Measurements from ENCODE around the gene KRTAP17-1. TPM values are rescaled to one million over a fixed set of nuclear protein-coding genes. Genes with fewer than 3 reads are reported as not detected.

KRTAP17-1 gene
- total RNA-seq = not detected in 2 replicates

GRCh38 chr17:41315204-41315794, at the start of gene KRTAP17-1:
Gene KRTAP17-1, minus strand, starts transcription at chr17:41315710. Its CDS starts 60 bp downstream, at chr17:41315650.

GRCh38 chr17:41350381-41350878, 34.9 kb upstream of the KRTAP17-1 start, which contains the start of gene KRT33A:
Gene KRT33A, minus strand, starts transcription at chr17:41350828. Its CDS starts 61 bp downstream, at chr17:41350767.

GRCh38 chr17:41308918-41309359, 6.6 kb downstream of the KRTAP17-1 start, which contains the start of gene KRTAP16-1:
Gene KRTAP16-1, minus strand, starts transcription at chr17:41309309. Its CDS starts 56 bp downstream, at chr17:41309253.

GRCh38 chr17:41301916-41302901, 13.3 kb downstream of the KRTAP17-1 start, which contains the start of gene KRTAP29-1:
Gene KRTAP29-1, minus strand, starts transcription at chr17:41302851. Its CDS starts 0 bp downstream, at chr17:41302851.

GRCh38 chr17:41275648-41276190, 39.8 kb downstream of the KRTAP17-1 start, which contains the start of gene KRTAP9-7:
Gene KRTAP9-7, plus strand, starts transcription at chr17:41275698. Its CDS starts 0 bp downstream, at chr17:41275698.

GRCh38 chr17:41265078-41265477, 50.4 kb downstream of the KRTAP17-1 start, which contains the start of gene KRTAP9-6:
Gene KRTAP9-6, plus strand, starts transcription at chr17:41265378. Its CDS starts 0 bp downstream, at chr17:41265378.

Other genes starting within 250 kb of the KRTAP17-1 start
- gene KRTAP2-4, start 249.8 kb downstream of the KRTAP17-1 start, total RNA-seq = not detected in 2 replicates
- gene KRTAP4-7, start 231.6 kb downstream of the KRTAP17-1 start, total RNA-seq = not detected in 2 replicates
- gene KRTAP4-8, start 217.6 kb downstream of the KRTAP17-1 start, total RNA-seq = not detected in 2 replicates
- not detected in 2 replicates for gene KRTAP4-16, start 213.5 kb downstream of the KRTAP17-1 start, total RNA-seq
- not detected in 2 replicates for gene KRTAP4-9, start 210.3 kb downstream of the KRTAP17-1 start, total RNA-seq
- gene KRTAP4-11, start 197.3 kb downstream of the KRTAP17-1 start, total RNA-seq = not detected in 2 replicates
- gene KRTAP4-12, start 191.5 kb downstream of the KRTAP17-1 start, total RNA-seq = not detected in 2 replicates
- not detected in 2 replicates for gene KRTAP4-6, start 175.2 kb downstream of the KRTAP17-1 start, total RNA-seq
- not detected in 2 replicates for gene KRTAP4-5, start 165.9 kb downstream of the KRTAP17-1 start, total RNA-seq
- gene KRTAP4-4, start 155.0 kb downstream of the KRTAP17-1 start, total RNA-seq = not detected in 2 replicates
- gene KRTAP4-3, start 147.5 kb downstream of the KRTAP17-1 start, total RNA-seq = not detected in 2 replicates
- gene KRTAP4-2, start 137.5 kb downstream of the KRTAP17-1 start, total RNA-seq = not detected in 2 replicates
- gene KRTAP4-1, start 130.8 kb downstream of the KRTAP17-1 start, total RNA-seq = not detected in 2 replicates
- not detected in 2 replicates for gene KRTAP9-1, start 125.8 kb downstream of the KRTAP17-1 start, total RNA-seq
- gene KRTAP9-2, start 89.1 kb downstream of the KRTAP17-1 start, total RNA-seq = not detected in 2 replicates
- not detected in 2 replicates for gene KRTAP9-3, start 83.3 kb downstream of the KRTAP17-1 start, total RNA-seq
- not detected in 2 replicates for gene KRTAP9-8, start 77.7 kb downstream of the KRTAP17-1 start, total RNA-seq
- not detected in 2 replicates for gene KRTAP9-4, start 66.0 kb downstream of the KRTAP17-1 start, total RNA-seq
- gene KRTAP9-9, start 60.3 kb downstream of the KRTAP17-1 start, total RNA-seq = not detected in 2 replicates
- gene KRTAP9-6, start 50.3 kb downstream of the KRTAP17-1 start, total RNA-seq = not detected in 2 replicates
- gene KRTAP9-7, start 40.0 kb downstream of the KRTAP17-1 start, total RNA-seq = not detected in 2 replicates
- not detected in 2 replicates for gene KRTAP29-1, start 12.9 kb downstream of the KRTAP17-1 start, total RNA-seq
- gene KRTAP16-1, start 6.4 kb downstream of the KRTAP17-1 start, total RNA-seq = not detected in 2 replicates
- gene KRT33A, start 35.1 kb upstream of the KRTAP17-1 start, total RNA-seq = not detected in 2 replicates
- under 0.01 TPM in 1 of 2 replicates, not detected in the other for gene KRT33B, start 54.1 kb upstream of the KRTAP17-1 start, total RNA-seq
- gene KRT34, start 66.6 kb upstream of the KRTAP17-1 start, total RNA-seq = 115 and 121 TPM in 2 replicates
- not detected in 2 replicates for gene KRT31, start 81.9 kb upstream of the KRTAP17-1 start, total RNA-seq
- gene KRT37, start 108.9 kb upstream of the KRTAP17-1 start, total RNA-seq = 0.71 TPM in 1 of 2 replicates, not detected in the other
- gene KRT38, start 125.3 kb upstream of the KRTAP17-1 start, total RNA-seq = 0.18 TPM in 1 of 2 replicates, not detected in the other
- 0.18 TPM in 1 of 2 replicates, not detected in the other for gene KRT32, start 151.7 kb upstream of the KRTAP17-1 start, total RNA-seq
- not detected in 2 replicates for gene KRT35, start 165.4 kb upstream of the KRTAP17-1 start, total RNA-seq
- gene KRT36, start 174.2 kb upstream of the KRTAP17-1 start, total RNA-seq = not detected in 2 replicates
- 0.35 TPM in 1 of 2 replicates, not detected in the other for gene KRT13, start 189.9 kb upstream of the KRTAP17-1 start, total RNA-seq
- gene KRT15, start 203.2 kb upstream of the KRTAP17-1 start, total RNA-seq = 5.3 and 13.8 TPM in 2 replicates
- 631 and 654 TPM in 2 replicates for gene KRT19, start 212.6 kb upstream of the KRTAP17-1 start, total RNA-seq